WTC11 (cell line): ENCODE data around the gene RPL41. TPM values are rescaled to one million over a fixed set of nuclear protein-coding genes. Genes with fewer than 3 reads are reported as not detected.

ENCODE experiments used
- ATAC-seq: fragments of 200-7000 bp; cut with Tn5 transposase; 2 replicates; pipeline ENCODE4 v1.10.0; 2021; ENCODE audit warnings: mild to moderate bottlenecking, moderate library complexity
- CTCF ChIA-PET: fragments of 300-600 bp; sonication (Branson Sonifier 250); formaldehyde crosslinking; loops from one replicate; lab custom pipeline; 2021; ENCODE audit warnings: antibody characterized with exemption; lab: Charles Lee
- POLR2A ChIA-PET: fragments of 350-600 bp; sonication (Branson Sonifier 250); formaldehyde crosslinking; loops from one replicate; lab custom pipeline; 2021; ENCODE audit warnings: antibody characterized with exemption; lab: Charles Lee
- DNase-seq: peaks from one replicate; pipeline ENCODE4 v3.0.0; 2021; ENCODE audit warnings: low spot score
- H3K27ac Mint-ChIP-seq: 2 replicates; pipeline ENCODE4 v1.8.0; 2021; ENCODE audit warnings: mixed read lengths
- H3K27me3 Mint-ChIP-seq: 2 replicates; pipeline ENCODE4 v1.8.0; 2021; ENCODE audit warnings: low read depth, mild to moderate bottlenecking, moderate library complexity, mixed read lengths
- H3K36me3 Mint-ChIP-seq: 2 replicates; pipeline ENCODE4 v1.8.0; 2021; ENCODE audit warnings: mixed read lengths
- H3K4me1 Mint-ChIP-seq: 2 replicates; pipeline ENCODE4 v1.8.0; 2022; ENCODE audit warnings: mixed read lengths
- H3K4me3 Mint-ChIP-seq: 2 replicates; pipeline ENCODE4 v1.8.0; 2021; ENCODE audit warnings: mild to moderate bottlenecking, moderate library complexity, mixed read lengths
- H3K9me3 Mint-ChIP-seq: 2 replicates; pipeline ENCODE4 v1.8.0; 2021; ENCODE audit warnings: mixed read lengths
- ATF1 ChIP-seq: sonication (generic); formaldehyde crosslinking; IDR thresholded peaks from 2 replicates; pipeline ENCODE4 v1.8.1; 2023; ENCODE audit warnings: mild to moderate bottlenecking, moderate library complexity, missing genetic modification reagents
- FOXJ3 ChIP-seq: sonication (generic); formaldehyde crosslinking; IDR thresholded peaks from 2 replicates; pipeline ENCODE4 v1.9.0; 2021; ENCODE audit warnings: missing genetic modification reagents, mild to moderate bottlenecking, borderline replicate concordance
- FOXK1 ChIP-seq: sonication (generic); formaldehyde crosslinking; IDR thresholded peaks from 2 replicates; pipeline ENCODE4 v1.8.0; 2022; ENCODE audit warnings: mild to moderate bottlenecking, moderate library complexity, missing genetic modification reagents
- GABPB1 ChIP-seq: sonication (generic); formaldehyde crosslinking; IDR thresholded peaks from 2 replicates; pipeline ENCODE4 v1.8.1; 2023; ENCODE audit warnings: mild to moderate bottlenecking, missing genetic modification reagents
- HMGXB4 ChIP-seq: sonication (generic); formaldehyde crosslinking; IDR thresholded peaks from 2 replicates; pipeline ENCODE4 v1.8.1; 2023; ENCODE audit warnings: mild to moderate bottlenecking, moderate library complexity, missing genetic modification reagents
- IRF1 ChIP-seq: sonication (generic); formaldehyde crosslinking; IDR thresholded peaks from 2 replicates; pipeline ENCODE4 v1.8.0; 2023; ENCODE audit warnings: missing genetic modification reagents
- IRF2 ChIP-seq: sonication (generic); formaldehyde crosslinking; IDR thresholded peaks from 2 replicates; pipeline ENCODE4 v1.8.0; 2022; ENCODE audit warnings: low read depth, missing genetic modification reagents, borderline replicate concordance
- JUN ChIP-seq: sonication (generic); formaldehyde crosslinking; IDR thresholded peaks from 2 replicates; pipeline ENCODE4 v1.8.0; 2023; ENCODE audit warnings: mild to moderate bottlenecking, missing genetic modification reagents
- MXD4 ChIP-seq: fragments of 250-450 bp; sonication (Bioruptor Pico); IDR thresholded peaks from 2 replicates; pipeline ENCODE4 v1.8.0; 2021; ENCODE audit warnings: mild to moderate bottlenecking, moderate library complexity, borderline replicate concordance
- MYBL2 ChIP-seq: sonication (generic); formaldehyde crosslinking; IDR thresholded peaks from 2 replicates; pipeline ENCODE4 v1.8.1; 2023; ENCODE audit warnings: mild to moderate bottlenecking, moderate library complexity, missing genetic modification reagents
- NFATC4 ChIP-seq: fragments of 250-450 bp; sonication (Bioruptor Pico); IDR thresholded peaks from 2 replicates; pipeline ENCODE4 v1.9.0; 2021; ENCODE audit warnings: mild to moderate bottlenecking
- NFE2L1 ChIP-seq: sonication (generic); formaldehyde crosslinking; IDR thresholded peaks from 2 replicates; pipeline ENCODE4 v1.8.1; 2023; ENCODE audit warnings: missing genetic modification reagents
- SMAD4 ChIP-seq: sonication (generic); formaldehyde crosslinking; IDR thresholded peaks from 2 replicates; pipeline ENCODE4 v1.8.0; 2022; ENCODE audit warnings: mild to moderate bottlenecking, missing genetic modification reagents
- SP1 ChIP-seq: sonication (generic); formaldehyde crosslinking; conservative IDR thresholded peaks from 2 replicates; pipeline ENCODE4 v1.8.1; 2022; ENCODE audit warnings: missing genetic modification reagents
- TEAD1 ChIP-seq: sonication (generic); formaldehyde crosslinking; IDR thresholded peaks from 2 replicates; pipeline ENCODE4 v1.8.0; 2022; ENCODE audit warnings: mild to moderate bottlenecking, missing genetic modification reagents
- USF1 ChIP-seq: sonication (generic); formaldehyde crosslinking; IDR thresholded peaks from 2 replicates; pipeline ENCODE4 v1.8.0; 2022; ENCODE audit warnings: mild to moderate bottlenecking, missing genetic modification reagents
- ZNF232 ChIP-seq: sonication (generic); formaldehyde crosslinking; IDR thresholded peaks from 2 replicates; pipeline ENCODE4 v1.8.0; 2022; ENCODE audit warnings: mild to moderate bottlenecking, missing genetic modification reagents
- ZNF396 ChIP-seq: fragments of 250-450 bp; sonication (Bioruptor Pico); IDR thresholded peaks from 2 replicates; pipeline ENCODE4 v1.8.0; 2021; ENCODE audit warnings: mild to moderate bottlenecking, moderate library complexity, borderline replicate concordance
- ZNF416 ChIP-seq: fragments of 250-450 bp; sonication (Bioruptor Pico); IDR thresholded peaks from 2 replicates; pipeline ENCODE4 v1.9.0; 2021; ENCODE audit warnings: mild to moderate bottlenecking, inconsistent platforms
- ZNF512 ChIP-seq: sonication (generic); formaldehyde crosslinking; IDR thresholded peaks from 2 replicates; pipeline ENCODE4 v1.8.1; 2022; ENCODE audit warnings: missing genetic modification reagents, borderline replicate concordance
- total RNA-seq: library from RNA; stranded (reverse); gene quantifications from 3 replicates; pipeline ENCODE4 v1.2.3, GENCODE V29; 2021
- TF ChIP-seq, protein P1 (sequence below): sonication (generic); formaldehyde crosslinking; IDR thresholded peaks from 2 replicates; pipeline ENCODE4 v1.8.1; 2022; ENCODE audit warnings: low read depth, missing genetic modification reagents, borderline replicate concordance
- TF ChIP-seq, protein P2 (sequence below): sonication (generic); formaldehyde crosslinking; conservative IDR thresholded peaks from 2 replicates; pipeline ENCODE4 v1.8.1; 2022; ENCODE audit warnings: mild to moderate bottlenecking, missing genetic modification reagents
- TF ChIP-seq, protein P3 (sequence below): fragments of 250-450 bp; sonication (Bioruptor Pico); IDR thresholded peaks from 2 replicates; pipeline ENCODE4 v1.8.0; 2021; ENCODE audit warnings: mild to moderate bottlenecking

The RPL41 gene
- total RNA-seq, 1 experiment from 2014 or later, result 4,004 TPM

GRCh38 chr12:56104109-56104814 lies 12.2 kb upstream of the RPL41 start, which contains the start of gene PA2G4 (continued):
- TF ChIP-seq SP1 (CRISPR knock-in tag), result peak; percentile 77
- TF ChIP-seq, protein P1, sequence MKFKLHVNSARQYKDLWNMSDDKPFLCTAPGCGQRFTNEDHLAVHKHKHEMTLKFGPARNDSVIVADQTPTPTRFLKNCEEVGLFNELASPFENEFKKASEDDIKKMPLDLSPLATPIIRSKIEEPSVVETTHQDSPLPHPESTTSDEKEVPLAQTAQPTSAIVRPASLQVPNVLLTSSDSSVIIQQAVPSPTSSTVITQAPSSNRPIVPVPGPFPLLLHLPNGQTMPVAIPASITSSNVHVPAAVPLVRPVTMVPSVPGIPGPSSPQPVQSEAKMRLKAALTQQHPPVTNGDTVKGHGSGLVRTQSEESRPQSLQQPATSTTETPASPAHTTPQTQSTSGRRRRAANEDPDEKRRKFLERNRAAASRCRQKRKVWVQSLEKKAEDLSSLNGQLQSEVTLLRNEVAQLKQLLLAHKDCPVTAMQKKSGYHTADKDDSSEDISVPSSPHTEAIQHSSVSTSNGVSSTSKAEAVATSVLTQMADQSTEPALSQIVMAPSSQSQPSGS (CRISPR knock-in tag), result no peak
- TF ChIP-seq NFE2L1 (CRISPR knock-in tag), result peak; percentile 75
- no peak for TF ChIP-seq ZNF396
- no peak for TF ChIP-seq FOXJ3 (CRISPR knock-in tag)
- peak; percentile 70 for TF ChIP-seq TEAD1
- TF ChIP-seq ZNF512 (CRISPR knock-in tag), result peak; percentile 62; the same call in 1 of the 2 replicates
- peak; percentile 54; the same call in 1 of the 2 replicates for TF ChIP-seq NFATC4
- TF ChIP-seq, protein P2, sequence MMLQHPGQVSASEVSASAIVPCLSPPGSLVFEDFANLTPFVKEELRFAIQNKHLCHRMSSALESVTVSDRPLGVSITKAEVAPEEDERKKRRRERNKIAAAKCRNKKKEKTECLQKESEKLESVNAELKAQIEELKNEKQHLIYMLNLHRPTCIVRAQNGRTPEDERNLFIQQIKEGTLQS (CRISPR knock-in tag), result 0 out of 2 replicates have a peak, but pooled peaks have one; percentile 53
- peak; percentile 80; the same call in 1 of the 2 replicates for TF ChIP-seq ZNF416
- peak; percentile 38; the same call in 1 of the 2 replicates for TF ChIP-seq MYBL2
- no peak for TF ChIP-seq ZNF232
- peak; percentile 56 for TF ChIP-seq FOXK1
- TF ChIP-seq IRF2, result peak; percentile 18; the same call in 1 of the 2 replicates
- TF ChIP-seq, all 79 proteins: peak for 25

GRCh38 chr12:56104815-56105608 lies 11.4 kb upstream of the RPL41 start:
- Mint-ChIP-seq H3K36me3 (peaks cover 61% of the 10 kb centered on the region), H3K9me3 (no peaks in the 10 kb centered on the region), H3K27ac (peak overlapping the region; percentile 86), H3K4me3 (peak overlapping the region; percentile 90), H3K4me1 (peaks cover 24% of the 10 kb centered on the region), H3K27me3 (no peaks in the 10 kb centered on the region)
- ChIA-PET POLR2A (interaction anchor here (0.6 to 2.2 kb wide), 20 partner anchors 10 to 375 kb away, joined by 3 to 34 read pairs (median 6); partner anchors contain the start of genes CNPY2, ERBB3, ESYT1 and PYM1), CTCF (interaction anchor here (0.6 to 2.2 kb wide), 20 partner anchors 13 to 532 kb away, joined by 3 to 36 read pairs (median 6); partner anchors contain the start of genes ANKRD52, CNPY2, ERBB3 and ESYT1)
- peak; percentile 1 for ATAC-seq
- peak; percentile 26 for DNase-seq
- TF ChIP-seq ATF1 (CRISPR knock-in tag), result no peak
- TF ChIP-seq IRF1 (CRISPR knock-in tag), result no peak
- TF ChIP-seq MXD4 (CRISPR knock-in tag), result no peak
- TF ChIP-seq NFATC4, result no peak
- TF ChIP-seq SMAD4 (CRISPR knock-in tag), result no peak
- 0 out of 2 replicates have a peak, but pooled peaks have one; percentile 5 for TF ChIP-seq GABPB1 (CRISPR knock-in tag)
- peak; percentile 53; the same call in 1 of the 2 replicates for TF ChIP-seq USF1 (CRISPR knock-in tag)
- TF ChIP-seq, protein P3, sequence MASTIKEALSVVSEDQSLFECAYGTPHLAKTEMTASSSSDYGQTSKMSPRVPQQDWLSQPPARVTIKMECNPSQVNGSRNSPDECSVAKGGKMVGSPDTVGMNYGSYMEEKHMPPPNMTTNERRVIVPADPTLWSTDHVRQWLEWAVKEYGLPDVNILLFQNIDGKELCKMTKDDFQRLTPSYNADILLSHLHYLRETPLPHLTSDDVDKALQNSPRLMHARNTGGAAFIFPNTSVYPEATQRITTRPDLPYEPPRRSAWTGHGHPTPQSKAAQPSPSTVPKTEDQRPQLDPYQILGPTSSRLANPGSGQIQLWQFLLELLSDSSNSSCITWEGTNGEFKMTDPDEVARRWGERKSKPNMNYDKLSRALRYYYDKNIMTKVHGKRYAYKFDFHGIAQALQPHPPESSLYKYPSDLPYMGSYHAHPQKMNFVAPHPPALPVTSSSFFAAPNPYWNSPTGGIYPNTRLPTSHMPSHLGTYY (CRISPR knock-in tag), result 0 out of 2 replicates have a peak, but pooled peaks have one; percentile 44
- TF ChIP-seq MYBL2, result no peak
- TF ChIP-seq IRF2, result 0 out of 2 replicates have a peak, but pooled peaks have one; percentile 4
- TF ChIP-seq HMGXB4, result no peak
- no peak for TF ChIP-seq JUN (CRISPR knock-in tag)
